DMS114 treated with DMSO at 0.1 percent for 48 hours (cell line): Measurements from ENCODE around the gene AGTPBP1.

Experiments used
- DNase-seq: peaks from one replicate; lab custom pipeline; 2025; ENCODE audit not compliant: unreplicated experiment; lab: John Stamatoyannopoulos, UW

Gene AGTPBP1

GRCh38 chr9:85541876-85542275 lies 199.9 kb downstream of the AGTPBP1 start:
- DNase-seq = no peak

- DNase-seq = no peak
Measured at GRCh38 chr9:85536514-85536913, 205.2 kb downstream of the AGTPBP1 start.

GRCh38 chr9:85536076-85536475 lies 205.7 kb downstream of the AGTPBP1 start:
- DNase-seq = no peak

- no peak for DNase-seq
Measured at GRCh38 chr9:85534340-85534739, 207.4 kb downstream of the AGTPBP1 start.

GRCh38 chr9:85533538-85533937 lies 208.2 kb downstream of the AGTPBP1 start:
- DNase-seq = no peak

- no peak for DNase-seq
Measured at GRCh38 chr9:85530721-85531120, 211.0 kb downstream of the AGTPBP1 start.

GRCh38 chr9:85528607-85529006 lies 213.1 kb downstream of the AGTPBP1 start:
- no peak for DNase-seq

GRCh38 chr9:85528142-85528541 lies 213.6 kb downstream of the AGTPBP1 start:
- DNase-seq = no peak

GRCh38 chr9:85527331-85528020 lies 214.3 kb downstream of the AGTPBP1 start:
- DNase-seq = no peak

- DNase-seq = no peak
Measured at GRCh38 chr9:85524531-85524930, 217.2 kb downstream of the AGTPBP1 start.

GRCh38 chr9:85523202-85523601 lies 218.6 kb downstream of the AGTPBP1 start:
- DNase-seq = no peak

- peak; percentile 5 for DNase-seq
Measured at GRCh38 chr9:85522459-85523092, 219.2 kb downstream of the AGTPBP1 start.

GRCh38 chr9:85521371-85522197 lies 220.2 kb downstream of the AGTPBP1 start:
- no peak for DNase-seq

- no peak for DNase-seq
Measured at GRCh38 chr9:85516976-85517637, 224.6 kb downstream of the AGTPBP1 start.

- no peak for DNase-seq
Measured at GRCh38 chr9:85516455-85516854, 225.3 kb downstream of the AGTPBP1 start.

- DNase-seq = no peak
Measured at GRCh38 chr9:85515021-85515420, 226.7 kb downstream of the AGTPBP1 start.

- DNase-seq = no peak
Measured at GRCh38 chr9:85514256-85514655, 227.5 kb downstream of the AGTPBP1 start.

GRCh38 chr9:85511746-85512145 lies 230.0 kb downstream of the AGTPBP1 start:
- DNase-seq = no peak

- no peak for DNase-seq
Measured at GRCh38 chr9:85510830-85511504, 230.8 kb downstream of the AGTPBP1 start.

GRCh38 chr9:85508616-85509015 lies 233.1 kb downstream of the AGTPBP1 start:
- no peak for DNase-seq

GRCh38 chr9:85505612-85506011 lies 236.1 kb downstream of the AGTPBP1 start:
- no peak for DNase-seq
